ENCODE measurements around the gene WDR20. TPM values are rescaled to one million over a fixed set of nuclear protein-coding genes. Genes with fewer than 3 reads are reported as not detected.

Gene WDR20
- total RNA-seq, 4 donors from 2014 or later = 27.6 to 36.7 (median 33.6) TPM

DNA sequence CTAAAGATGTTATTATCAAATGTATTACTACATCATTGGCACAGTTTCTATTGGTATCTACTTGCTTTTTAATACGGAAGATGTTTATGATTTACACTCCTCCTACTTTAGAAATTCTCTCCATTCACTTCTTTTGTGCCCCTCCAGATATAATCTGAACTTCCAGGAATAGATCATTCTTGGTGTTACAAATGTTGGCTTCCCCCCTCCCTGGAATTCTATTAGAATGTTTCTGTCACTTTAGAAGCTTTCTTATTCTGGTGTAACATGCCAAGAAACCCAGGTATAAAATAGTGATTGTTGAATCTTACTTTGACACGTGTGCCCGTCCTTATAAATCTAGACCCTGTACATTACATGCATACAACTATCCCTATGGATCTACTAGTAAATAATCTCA is 1.2 kb upstream of the WDR20 start:
- H3K9me3 ChIP-seq = no peaks in the 10 kb centered on the region
- H3K27me3 ChIP-seq = no peaks in the 10 kb centered on the region
- TF ChIP-seq POLR2A (IDR thresholded peaks at IDR 0.05) = no peak
- TF ChIP-seq, protein P1, sequence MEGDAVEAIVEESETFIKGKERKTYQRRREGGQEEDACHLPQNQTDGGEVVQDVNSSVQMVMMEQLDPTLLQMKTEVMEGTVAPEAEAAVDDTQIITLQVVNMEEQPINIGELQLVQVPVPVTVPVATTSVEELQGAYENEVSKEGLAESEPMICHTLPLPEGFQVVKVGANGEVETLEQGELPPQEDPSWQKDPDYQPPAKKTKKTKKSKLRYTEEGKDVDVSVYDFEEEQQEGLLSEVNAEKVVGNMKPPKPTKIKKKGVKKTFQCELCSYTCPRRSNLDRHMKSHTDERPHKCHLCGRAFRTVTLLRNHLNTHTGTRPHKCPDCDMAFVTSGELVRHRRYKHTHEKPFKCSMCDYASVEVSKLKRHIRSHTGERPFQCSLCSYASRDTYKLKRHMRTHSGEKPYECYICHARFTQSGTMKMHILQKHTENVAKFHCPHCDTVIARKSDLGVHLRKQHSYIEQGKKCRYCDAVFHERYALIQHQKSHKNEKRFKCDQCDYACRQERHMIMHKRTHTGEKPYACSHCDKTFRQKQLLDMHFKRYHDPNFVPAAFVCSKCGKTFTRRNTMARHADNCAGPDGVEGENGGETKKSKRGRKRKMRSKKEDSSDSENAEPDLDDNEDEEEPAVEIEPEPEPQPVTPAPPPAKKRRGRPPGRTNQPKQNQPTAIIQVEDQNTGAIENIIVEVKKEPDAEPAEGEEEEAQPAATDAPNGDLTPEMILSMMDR (IDR thresholded peaks at IDR 0.05) = no peak
- H3K36me3 ChIP-seq = no peaks in the 10 kb centered on the region
- H3K4me1 ChIP-seq = peaks cover 0 to 16% (median 8%) of the 10 kb centered on the region in 4 donors
- DNase-seq = no peak
- H3K27ac ChIP-seq = peak overlapping the region in 2 of 4 donors; percentile 63 to 86
- H3K4me3 ChIP-seq = peak overlapping the region; percentile 78 to 98 (median 97)

DNA sequence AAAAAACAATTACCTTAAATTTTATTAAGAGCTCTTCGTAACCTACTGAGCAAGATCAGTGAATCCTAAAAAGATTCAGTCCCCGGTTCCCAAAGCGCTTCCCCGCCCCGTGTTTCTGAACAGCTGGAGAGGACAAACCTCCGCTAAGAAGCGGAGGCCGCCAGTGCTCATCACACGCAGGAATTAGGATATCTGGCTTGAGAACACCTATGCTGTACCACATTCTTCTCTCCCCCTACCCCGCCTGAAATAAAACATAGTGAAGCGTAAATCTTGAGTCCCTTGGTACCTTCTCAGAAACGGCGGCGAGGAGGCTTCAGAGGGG is 774 bp upstream of the WDR20 start:
- Histone ChIP-seq H3K9me3 (no peaks in the 10 kb centered on the region), H3K4me3 (peak overlapping the region; percentile 78 to 98 (median 97))
- no peak for DNase-seq

DNA sequence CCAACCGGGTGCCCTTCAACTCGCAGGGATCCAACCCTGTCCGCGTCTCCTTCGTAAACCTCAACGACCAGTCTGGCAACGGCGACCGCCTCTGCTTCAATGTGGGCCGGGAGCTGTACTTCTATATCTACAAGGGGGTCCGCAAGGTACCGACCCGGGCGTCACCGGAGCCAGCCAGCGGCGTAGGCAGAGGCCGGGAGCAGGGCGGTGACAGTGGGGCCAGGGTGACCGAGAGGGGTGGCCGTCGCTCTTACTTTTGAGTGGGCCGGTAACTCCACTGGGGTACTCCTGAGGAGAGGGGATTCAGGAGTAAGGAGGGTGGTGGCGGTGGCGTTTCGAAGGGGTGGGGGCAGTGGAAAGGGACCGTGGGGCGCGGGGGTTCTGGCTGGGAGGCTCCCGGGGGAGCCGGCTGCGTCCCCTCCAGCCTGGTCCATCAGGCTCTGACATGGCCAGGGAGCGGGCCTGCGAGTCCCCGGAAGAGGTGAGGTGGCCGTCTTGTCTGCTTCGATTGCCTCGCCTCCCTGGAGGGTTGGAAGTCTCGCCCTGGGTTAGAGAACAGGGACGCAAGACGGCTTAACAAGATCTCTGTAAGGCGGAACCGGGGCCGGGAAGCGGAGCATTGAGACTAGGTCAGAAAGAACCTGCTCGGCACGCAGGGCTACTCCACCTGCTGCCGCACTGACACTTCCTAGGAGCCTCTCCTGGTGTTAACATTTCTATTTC is 491 bp downstream of the WDR20 start:
- TF ChIP-seq, protein P1 (IDR thresholded peaks at IDR 0.05) = no peak
- no peak for TF ChIP-seq POLR2A (IDR thresholded peaks at IDR 0.05)
- Histone ChIP-seq H3K9me3 (no peaks in the 10 kb centered on the region), H3K36me3 (no peaks in the 10 kb centered on the region), H3K27ac (peak overlapping the region; percentile 79 to 94 (median 86)), H3K4me1 (peaks cover 0 to 16% (median 8%) of the 10 kb centered on the region in 4 donors), H3K27me3 (no peaks in the 10 kb centered on the region), H3K4me3 (peak overlapping the region; percentile 78 to 98 (median 97))
- peak; percentile 29 to 69 (median 64) for DNase-seq

More for the DNA sequence above, 774 bp upstream of the WDR20 start:
- TF ChIP-seq POLR2A (IDR thresholded peaks at IDR 0.05) = no peak
- TF ChIP-seq, protein P1 (IDR thresholded peaks at IDR 0.05) = no peak
- H3K27ac ChIP-seq = peak overlapping the region; percentile 63 to 94 (median 86)
- peaks cover 0 to 16% (median 8%) of the 10 kb centered on the region in 4 donors for H3K4me1 ChIP-seq
- no peaks in the 10 kb centered on the region for H3K27me3 ChIP-seq
- no peaks in the 10 kb centered on the region for H3K36me3 ChIP-seq

DNA sequence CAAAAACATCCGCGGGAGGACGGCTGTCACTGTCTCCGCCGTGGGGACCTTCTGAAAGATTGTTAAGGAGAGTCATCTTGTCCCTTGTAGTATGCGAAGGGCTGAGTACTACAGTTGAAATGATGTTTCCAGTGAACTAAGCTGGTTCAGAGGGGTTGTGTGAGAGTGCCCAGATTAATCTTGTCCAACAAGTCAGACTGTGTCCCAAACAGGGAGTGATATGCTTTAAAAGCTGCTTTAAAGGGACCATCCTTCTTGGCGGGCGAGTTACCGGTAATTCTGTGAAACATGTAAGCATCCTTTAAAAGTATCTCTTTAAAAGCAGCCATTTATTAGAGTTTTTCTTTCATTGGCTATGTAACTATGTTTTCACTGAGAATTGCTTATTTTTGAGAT is 1.1 kb downstream of the WDR20 start:
- H3K4me3 ChIP-seq = peak overlapping the region; percentile 78 to 98 (median 97)
- H3K27ac ChIP-seq = peak overlapping the region; percentile 79 to 94 (median 86)
- H3K4me1 ChIP-seq = peaks cover 0 to 16% (median 8%) of the 10 kb centered on the region in 4 donors
- H3K9me3 ChIP-seq = no peaks in the 10 kb centered on the region
- no peak for TF ChIP-seq POLR2A (IDR thresholded peaks at IDR 0.05)
- TF ChIP-seq, protein P1 (IDR thresholded peaks at IDR 0.05) = no peak
- DNase-seq = no peak
- no peaks in the 10 kb centered on the region for H3K36me3 ChIP-seq
- H3K27me3 ChIP-seq = no peaks in the 10 kb centered on the region

DNA sequence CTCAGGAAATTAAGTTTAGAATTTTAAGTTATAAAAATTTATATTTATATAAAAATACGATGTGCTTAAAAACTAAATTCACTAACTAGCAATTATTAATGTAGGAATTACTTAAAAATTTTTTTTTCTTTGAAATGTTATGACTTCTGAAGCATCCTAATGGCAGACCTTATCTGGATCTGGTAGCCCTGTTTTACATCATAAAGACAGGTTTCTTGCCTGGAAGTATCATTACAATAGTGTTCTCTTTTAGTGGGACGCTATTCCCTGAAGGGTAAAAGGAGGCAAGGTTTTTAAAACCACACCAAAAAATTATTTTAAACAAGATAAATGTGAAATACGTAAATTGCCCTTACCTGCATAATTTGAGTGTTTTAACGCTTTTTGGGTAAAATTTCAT is 2.1 kb downstream of the WDR20 start:
- TF ChIP-seq, protein P1 (IDR thresholded peaks at IDR 0.05) = no peak
- TF ChIP-seq POLR2A (IDR thresholded peaks at IDR 0.05) = no peak
- no peaks in the 10 kb centered on the region for H3K9me3 ChIP-seq
- H3K4me3 ChIP-seq = peak overlapping the region in 1 of 4 donors; percentile 96

More for the DNA sequence above, 2.1 kb downstream of the WDR20 start:
- Histone ChIP-seq H3K4me1 (peaks cover 0 to 22% (median 8%) of the 10 kb centered on the region in 4 donors), H3K27ac (no peak overlapping the region), H3K36me3 (no peaks in the 10 kb centered on the region), H3K27me3 (no peaks in the 10 kb centered on the region)
- no peak for DNase-seq

Data from Peyer's patch (tissue), 4 donors.